ENCODE results near the gene TMTC1.

TMTC1 gene

GRCh38 chr12:29609431-29610215, 174.1 kb downstream of the TMTC1 start:
- DNase-seq = no peak

GRCh38 chr12:29608581-29608980, 175.2 kb downstream of the TMTC1 start:
- no peak for DNase-seq

DNA sequence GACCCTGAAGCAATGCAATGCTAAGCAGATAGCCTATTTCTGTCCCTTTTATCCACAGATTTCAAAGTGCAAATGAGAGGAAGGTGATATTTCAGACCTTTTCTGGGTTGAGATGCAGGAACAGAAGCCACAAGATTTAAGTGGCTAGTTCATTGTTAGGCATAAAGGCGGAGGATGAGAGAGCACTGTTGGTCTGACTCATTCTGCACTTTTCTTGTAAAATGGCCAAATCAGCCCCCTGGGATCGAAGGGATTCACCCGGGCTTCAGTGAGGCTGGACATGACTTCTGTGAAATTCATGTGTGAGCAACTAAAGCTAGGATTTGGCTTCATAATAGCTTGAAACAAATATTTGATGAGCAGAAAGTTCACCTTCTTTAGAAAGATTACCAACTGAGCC, 184.4 kb downstream of the TMTC1 start:
- DNase-seq = no peak

- DNase-seq = no peak
Observed at GRCh38 chr12:29595071-29595755, 188.5 kb downstream of the TMTC1 start.

DNA sequence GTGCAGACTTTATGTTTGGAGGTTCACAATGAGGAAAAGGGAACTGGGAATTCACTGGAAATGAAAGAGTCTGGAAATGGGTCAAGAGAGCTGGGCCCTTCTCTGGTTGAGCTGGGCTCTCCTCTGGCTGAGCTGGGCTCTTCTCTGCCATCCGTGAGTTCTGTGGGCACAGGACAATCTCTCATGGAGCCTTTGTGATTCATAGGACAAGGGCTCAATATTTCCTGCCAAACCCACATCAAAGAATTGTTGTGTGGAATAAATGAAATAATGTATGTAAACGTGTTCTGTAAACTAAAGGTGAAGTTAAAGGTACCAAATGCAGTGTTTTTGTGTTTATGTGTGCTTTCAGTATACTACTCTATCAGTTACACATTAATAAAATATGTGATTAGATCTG, 190.7 kb downstream of the TMTC1 start:
- no peak for DNase-seq

GRCh38 chr12:29591140-29592020, 192.4 kb downstream of the TMTC1 start:
- no peak for DNase-seq

GRCh38 chr12:29589851-29590250, 193.9 kb downstream of the TMTC1 start:
- DNase-seq = no peak

GRCh38 chr12:29589286-29589820, 194.4 kb downstream of the TMTC1 start:
- DNase-seq = no peak

- no peak for DNase-seq
Observed at GRCh38 chr12:29582677-29583272, 201.0 kb downstream of the TMTC1 start.

DNA sequence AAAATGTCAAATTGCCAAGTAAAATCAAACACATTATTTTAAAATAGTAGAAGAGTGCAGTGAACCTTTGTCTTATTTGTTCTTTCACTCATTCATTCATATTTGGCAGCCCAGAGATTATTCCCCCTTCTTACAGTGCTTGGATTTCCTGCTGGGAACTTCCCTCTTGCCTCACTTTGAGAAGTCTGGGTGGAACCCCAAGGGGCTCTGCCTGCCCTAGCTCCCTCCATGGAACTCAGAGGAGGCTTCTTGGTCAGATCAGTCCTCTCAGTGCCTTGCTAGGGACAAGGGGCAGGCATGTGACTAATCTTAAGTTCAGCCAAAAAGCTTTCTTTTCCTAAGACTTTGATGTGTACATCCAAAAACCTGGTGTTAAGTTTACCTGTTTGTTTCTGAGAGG, 201.6 kb downstream of the TMTC1 start:
- no peak for DNase-seq

- no peak for DNase-seq
Observed at GRCh38 chr12:29581631-29582030, 202.1 kb downstream of the TMTC1 start.

DNA sequence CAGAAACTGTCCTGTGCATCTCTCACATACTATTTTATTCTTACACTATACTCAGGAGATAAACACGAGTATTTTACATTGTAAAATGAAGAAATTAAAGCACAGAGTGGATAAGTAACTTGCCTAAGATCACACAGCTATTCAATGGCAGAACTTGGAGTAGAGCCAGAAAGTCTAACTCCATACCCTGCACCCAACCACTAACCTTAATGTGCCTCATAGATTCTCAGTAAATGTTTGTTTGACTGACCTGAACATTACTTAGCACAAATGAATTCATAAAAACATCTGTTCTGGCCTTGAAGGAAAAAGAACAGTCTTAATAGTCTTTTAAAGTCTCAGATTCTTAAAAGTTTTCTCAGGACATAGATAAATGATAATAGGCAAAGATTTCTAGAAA, 202.8 kb downstream of the TMTC1 start:
- DNase-seq = no peak

DNA sequence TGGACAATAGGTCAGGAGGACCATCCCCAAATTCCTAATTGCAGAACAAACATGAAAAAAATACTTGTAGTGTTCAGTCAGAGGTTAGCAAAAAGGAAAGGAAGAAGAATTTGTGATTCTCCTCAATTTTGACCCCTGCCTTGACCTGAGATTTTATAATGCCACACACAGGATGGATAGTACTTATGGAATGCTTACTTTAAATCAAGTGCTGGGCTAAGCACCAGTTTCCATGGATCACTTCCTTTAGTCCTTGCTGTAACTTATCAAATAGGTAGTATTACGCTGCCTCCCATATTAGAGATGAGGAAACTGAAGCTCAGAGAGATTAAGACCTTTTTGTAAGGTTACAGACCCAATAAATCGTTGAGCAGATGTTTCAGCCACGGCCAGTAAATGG, 205.0 kb downstream of the TMTC1 start:
- no peak for DNase-seq

DNA sequence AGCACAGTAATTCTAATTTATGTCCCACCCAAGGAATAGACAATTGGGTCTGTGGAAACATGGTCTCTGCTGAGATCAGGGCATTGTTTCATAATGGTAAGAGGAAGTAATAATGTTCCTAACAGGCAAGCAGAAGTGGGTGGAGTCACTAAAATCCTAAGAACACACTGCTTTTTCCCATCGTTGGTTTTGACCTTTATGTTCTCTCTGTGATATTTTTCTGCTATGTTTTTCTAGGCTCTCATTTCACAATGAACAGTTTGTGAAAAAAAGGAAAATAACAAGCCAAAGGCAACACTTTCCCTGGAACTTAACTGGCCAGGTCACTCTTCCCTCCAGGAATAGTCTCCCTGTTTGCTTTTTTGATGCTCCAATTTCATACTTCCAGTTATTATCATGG, 205.7 kb downstream of the TMTC1 start:
- no peak for DNase-seq

- DNase-seq = no peak
Observed at GRCh38 chr12:29574500-29574899, 209.2 kb downstream of the TMTC1 start.

- no peak for DNase-seq
Observed at GRCh38 chr12:29572938-29573337, 210.8 kb downstream of the TMTC1 start.

- DNase-seq = no peak
Observed at GRCh38 chr12:29572464-29572863, 211.3 kb downstream of the TMTC1 start.

GRCh38 chr12:29569132-29569757, 214.5 kb downstream of the TMTC1 start:
- no peak for DNase-seq

DNA sequence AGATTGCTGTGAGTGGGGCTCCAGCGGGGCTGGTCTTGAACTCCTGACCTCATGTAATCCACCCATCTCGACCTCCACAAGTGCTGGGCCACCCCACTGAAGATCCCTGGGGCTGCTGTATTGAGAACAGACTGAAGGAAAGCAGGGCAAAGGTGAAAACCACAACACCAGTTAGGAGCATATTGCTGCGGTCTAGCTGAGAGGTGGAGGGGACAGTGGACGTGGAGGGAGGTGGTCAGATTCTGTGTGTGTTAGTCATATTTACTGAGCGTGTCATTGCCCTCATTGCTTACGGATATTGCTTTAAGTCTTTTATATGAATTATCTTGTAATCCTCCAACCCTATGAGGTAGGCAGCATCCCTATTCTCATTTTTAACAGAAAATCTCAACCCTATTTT, 217.3 kb downstream of the TMTC1 start:
- no peak for DNase-seq

DNA sequence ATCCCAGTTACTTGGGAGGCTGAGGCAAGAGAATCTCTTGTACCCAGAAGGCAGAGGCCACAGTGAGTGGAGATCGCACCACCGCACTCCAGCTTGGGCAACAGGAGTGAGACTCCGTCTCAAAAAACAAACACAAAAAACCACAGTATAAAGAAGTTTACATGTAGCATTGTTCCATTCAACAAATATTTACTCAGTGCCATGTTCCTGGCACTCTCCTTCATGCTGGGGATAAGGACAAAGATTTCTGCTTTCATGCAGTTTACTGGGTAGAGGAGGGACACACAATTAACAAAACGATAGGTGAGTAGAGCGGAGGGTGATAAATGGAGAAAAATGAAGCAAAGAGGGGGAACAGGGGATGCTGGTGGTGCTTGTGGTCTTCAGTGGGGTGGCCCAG, 218.0 kb downstream of the TMTC1 start:
- DNase-seq = no peak

- no peak for DNase-seq
Observed at GRCh38 chr12:29564925-29565324, 218.8 kb downstream of the TMTC1 start.

- DNase-seq = no peak
Observed at GRCh38 chr12:29563636-29564035, 220.1 kb downstream of the TMTC1 start.

Measured in NCI-H524 treated with DMSO at 0.1 percent for 48 hours (cell line).